Myocyte (in vitro differentiated cells): ENCODE results near the gene MSANTD2. TPM values are rescaled to one million over a fixed set of nuclear protein-coding genes. Genes with fewer than 3 reads are reported as not detected.
A peak's percentile ranks its signal among the peaks of the same experiment; 100 is the strongest.

Experiments
- DNase-seq: peaks from one replicate; pipeline ENCODE4 v3.0.0-alpha.2; 2012; ENCODE audit warnings: low read depth
- total RNA-seq: library from RNA; depleted of rRNA; stranded (reverse); fragments of >200 nt; gene quantifications from 2 replicates; pipeline ENCODE4 v1.2.3, GENCODE V29; 2014

The MSANTD2 gene
- total RNA-seq, 1 donor from 2014 or later: 5.7 TPM

- DNase-seq: peak; percentile 87
Observed at GRCh38 chr11:124739479-124740276, 60.5 kb downstream of the MSANTD2 start, which contains the start of gene NRGN. NRGN (plus strand) TSS chr11:124739942; CDS start chr11:124740085, 143 bp downstream.

GRCh38 chr11:124738713-124739478 is 61.3 kb downstream of the MSANTD2 start:
- no peak for DNase-seq

GRCh38 chr11:124737638-124738305 is 62.4 kb downstream of the MSANTD2 start:
- DNase-seq: no peak

- no peak for DNase-seq
Observed at GRCh38 chr11:124736736-124737135, 63.5 kb downstream of the MSANTD2 start.

GRCh38 chr11:124732230-124732629 is 68.0 kb downstream of the MSANTD2 start:
- no peak for DNase-seq

GRCh38 chr11:124729571-124729970 is 70.6 kb downstream of the MSANTD2 start:
- DNase-seq: no peak

- no peak for DNase-seq
Observed at GRCh38 chr11:124728134-124728533, 72.1 kb downstream of the MSANTD2 start.

GRCh38 chr11:124727474-124727873 is 72.7 kb downstream of the MSANTD2 start:
- DNase-seq: no peak

- DNase-seq: peak; percentile 44
Observed at GRCh38 chr11:124725719-124726105, 74.5 kb downstream of the MSANTD2 start.

- DNase-seq: no peak
Observed at GRCh38 chr11:124724979-124725718, 75.1 kb downstream of the MSANTD2 start.

- no peak for DNase-seq
Observed at GRCh38 chr11:124722176-124722575, 78.0 kb downstream of the MSANTD2 start.

GRCh38 chr11:124719534-124719933 is 80.7 kb downstream of the MSANTD2 start:
- DNase-seq: no peak

- DNase-seq: no peak
Observed at GRCh38 chr11:124718801-124719200, 81.4 kb downstream of the MSANTD2 start.

GRCh38 chr11:124717786-124718651 is 82.2 kb downstream of the MSANTD2 start:
- peak; percentile 75 for DNase-seq

GRCh38 chr11:124717421-124717785 is 82.8 kb downstream of the MSANTD2 start:
- peak; percentile 15 for DNase-seq

- peak; percentile 13 for DNase-seq
Observed at GRCh38 chr11:124716591-124716990, 83.6 kb downstream of the MSANTD2 start.
